Measurements from ENCODE around the gene PCK2. TPM values are rescaled to one million over a fixed set of nuclear protein-coding genes. Genes with fewer than 3 reads are reported as not detected.

The PCK2 gene
- total and polyA plus RNA-seq, 9 donors, result 2.4 to 66.8 (median 5.4) TPM

DNA sequence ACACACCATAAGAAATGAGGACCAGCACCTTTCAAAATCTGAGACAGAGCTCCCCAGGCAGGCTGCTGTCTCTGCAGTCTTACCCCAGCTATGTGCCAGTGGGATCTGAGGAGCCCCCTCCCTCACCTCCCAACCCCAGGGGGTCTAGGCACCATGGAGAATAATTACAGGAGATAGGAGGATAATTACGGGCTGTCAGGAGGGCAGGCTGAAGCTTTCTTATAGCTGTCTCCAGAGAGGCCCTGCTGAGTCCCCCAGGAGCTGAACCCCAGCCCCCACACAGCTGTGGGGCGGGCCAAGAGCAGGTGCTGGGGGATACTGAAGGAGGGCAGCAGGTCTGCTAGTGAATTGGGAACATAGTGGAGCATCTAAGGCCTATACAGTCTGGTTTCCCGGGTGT lies 16.0 kb upstream of the PCK2 start:
- TF ChIP-seq CTCF (IDR thresholded peaks at IDR 0.05) (no peak), POLR2A (IDR thresholded peaks at IDR 0.05) (no peak), EP300 (IDR thresholded peaks at IDR 0.05) (no peak)
- no peak overlapping the region for H3K4me3 ChIP-seq
- DNase-seq, result no peak
- no peaks in the 10 kb centered on the region for H3K27me3 ChIP-seq
- intact Hi-C loops (cut with DNase I), result no loop called here
- H3K27ac ChIP-seq, result no peak overlapping the region
- H3K4me1 ChIP-seq (ENCODE audit: insufficient read depth), result no peaks in the 10 kb centered on the region
- 78 to 86% (median 83%) methylated on average over 3 of the region's 3 CpGs for WGBS, 3 donors
- H3K36me3 ChIP-seq, result no peaks in the 10 kb centered on the region
- H3K9me3 ChIP-seq, result no peaks in the 10 kb centered on the region

DNA sequence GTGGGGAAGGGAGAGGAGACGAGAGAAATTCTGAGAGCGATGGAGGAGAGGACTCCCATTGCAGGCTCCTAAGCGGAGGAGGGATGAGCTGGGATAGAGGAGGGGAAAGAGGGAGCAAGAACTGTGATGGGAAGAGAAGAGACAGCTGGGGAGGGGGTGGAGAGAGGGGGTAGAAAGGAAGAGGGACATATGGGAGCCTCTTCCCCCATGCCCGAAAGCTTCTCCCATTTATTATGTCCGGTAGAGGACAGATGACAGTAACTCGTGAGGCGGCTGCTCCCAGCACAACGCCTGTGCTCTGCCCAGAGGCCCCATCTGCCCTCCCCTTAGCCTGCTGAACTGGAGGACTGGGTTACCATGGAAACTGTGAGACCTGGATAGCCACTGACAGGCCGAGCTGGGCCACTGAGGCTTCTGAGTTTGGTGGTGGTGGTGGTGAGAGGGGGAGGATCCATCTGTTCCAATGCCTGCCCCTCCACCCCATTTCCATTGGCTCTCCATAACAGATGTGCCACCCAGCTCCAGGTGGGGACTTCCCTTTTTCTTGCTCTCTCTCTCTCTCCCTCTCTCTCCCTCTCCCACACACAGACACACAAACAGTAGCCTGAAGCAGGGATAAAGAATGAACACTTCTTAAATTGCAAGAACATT lies 14.5 kb upstream of the PCK2 start:
- intact Hi-C loops (cut with DNase I), result no loop called here
- Histone ChIP-seq H3K9me3 (no peaks in the 10 kb centered on the region), H3K36me3 (no peaks in the 10 kb centered on the region), H3K4me1 (ENCODE audit: insufficient read depth) (no peaks in the 10 kb centered on the region), H3K4me3 (no peak overlapping the region), H3K27me3 (no peaks in the 10 kb centered on the region), H3K27ac (no peak overlapping the region)
- TF ChIP-seq EP300 (IDR thresholded peaks at IDR 0.05) (no peak), POLR2A (IDR thresholded peaks at IDR 0.05) (no peak), CTCF (IDR thresholded peaks at IDR 0.05) (no peak)
- DNase-seq, result no peak
- 86 to 90% (median 90%) methylated on average over 9 of the region's 9 CpGs for WGBS, 3 donors

GRCh38 chr14:24080142-24080530 lies 14.0 kb upstream of the PCK2 start:
- Histone ChIP-seq H3K4me3 (no peak overlapping the region), H3K27ac (no peak overlapping the region), H3K36me3 (no peaks in the 10 kb centered on the region), H3K4me1 (ENCODE audit: insufficient read depth) (no peaks in the 10 kb centered on the region), H3K9me3 (no peaks in the 10 kb centered on the region), H3K27me3 (no peaks in the 10 kb centered on the region)
- 76 to 80% (median 78%) methylated on average over 6 of the region's 6 CpGs for WGBS, 3 donors
- intact Hi-C loops (cut with DNase I), result no loop called here
- DNase-seq, result no peak
- no peak for TF ChIP-seq POLR2A (IDR thresholded peaks at IDR 0.05)
- no peak for TF ChIP-seq EP300 (IDR thresholded peaks at IDR 0.05)
- TF ChIP-seq CTCF (IDR thresholded peaks at IDR 0.05), result no peak

DNA sequence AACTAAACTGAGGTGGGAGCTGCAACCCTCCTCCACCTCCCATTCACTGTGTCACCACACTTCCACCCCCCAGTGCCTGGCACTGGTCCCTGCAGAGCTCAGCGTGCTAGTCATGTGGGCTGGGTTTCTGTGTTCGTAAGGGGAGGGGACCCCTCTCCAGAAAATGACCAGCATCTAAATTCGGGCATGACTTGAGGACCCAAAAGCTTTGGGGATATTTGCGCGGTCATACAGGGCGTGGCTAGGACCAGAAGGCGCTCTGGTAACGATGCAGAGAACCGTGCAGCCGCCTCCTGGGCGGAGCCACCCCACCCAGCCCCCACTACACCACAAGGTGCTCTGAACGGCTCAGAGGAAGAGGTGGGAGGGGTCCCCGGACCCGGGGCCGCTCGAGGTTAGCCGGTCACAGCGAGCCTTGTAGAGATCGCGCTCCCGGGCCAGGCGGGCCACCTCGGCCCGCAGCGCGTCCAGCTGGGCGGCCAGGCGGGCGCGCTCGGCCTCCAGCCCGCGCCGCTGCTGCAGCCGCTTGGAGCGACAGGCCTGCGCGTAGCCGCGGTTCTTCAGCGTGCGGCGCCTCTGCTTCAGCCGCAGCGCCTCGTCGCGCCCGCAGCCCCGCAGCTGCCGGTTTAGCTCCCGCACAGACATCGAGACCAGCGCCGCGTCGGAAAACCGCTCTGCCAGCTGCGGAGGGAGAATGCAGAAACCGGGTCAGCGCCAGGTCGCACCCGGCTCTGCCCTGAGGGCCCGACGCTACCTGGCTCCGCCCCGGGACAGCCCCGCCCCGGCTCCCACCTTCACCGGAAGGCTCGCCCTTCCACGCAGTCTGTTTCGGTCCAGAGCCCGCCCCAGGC lies 13.0 kb upstream of the PCK2 start:
- intact Hi-C loops (cut with DNase I), result no loop called here
- Histone ChIP-seq H3K36me3 (no peaks in the 10 kb centered on the region), H3K4me1 (ENCODE audit: insufficient read depth) (no peaks in the 10 kb centered on the region), H3K27ac (no peak overlapping the region), H3K27me3 (no peaks in the 10 kb centered on the region), H3K9me3 (no peaks in the 10 kb centered on the region), H3K4me3 (peak overlapping the region; percentile 50)
- 0 to 1% (median 0%) methylated on average over 50 to 74 of the region's 74 CpGs for WGBS, 3 donors
- no peak for TF ChIP-seq EP300 (IDR thresholded peaks at IDR 0.05)
- TF ChIP-seq POLR2A (IDR thresholded peaks at IDR 0.05), result no peak
- TF ChIP-seq CTCF (IDR thresholded peaks at IDR 0.05), result no peak
- DNase-seq, result peak in 4 of 5 donors; percentile 25 to 54 (median 40)
